Psoas muscle (tissue), 8 donors: ENCODE data around the gene MOB3B. TPM values are rescaled to one million over a fixed set of nuclear protein-coding genes. Genes with fewer than 3 reads are reported as not detected.

Source experiments
- ATAC-seq, 4 donors: fragments of 200-7000 bp; cut with Tn5 transposase; one replicate each; pipeline ENCODE4 v1.9.1; 2020; ENCODE audit warnings: moderate library complexity in 3 of 4, mild to moderate bottlenecking in 2 of 4
- DNase-seq, 2 donors: peaks; one replicate each; pipeline ENCODE4 v3.0.0-alpha.2; 2020
- H3K27ac ChIP-seq: fragments of 200-600 bp; one replicate; pipeline ENCODE4 v1.8.0; 2022
- H3K27me3 ChIP-seq, 3 donors: fragments of 200-600 bp in 1 of 3; one replicate each; pipeline versions ENCODE4 v1.6.1 to v1.8.0; 2013 to 2022; ENCODE audit warnings: low read length in 2 of 3, mild to moderate bottlenecking in 2 of 3, moderate library complexity in 1 of 3; ENCODE audit not compliant: insufficient read depth in 3 of 3
- H3K36me3 ChIP-seq, 2 donors: fragments of 200-600 bp in 1 of 2; one replicate each; pipeline versions ENCODE4 v1.6.1 to v1.8.0; 2013 to 2022; ENCODE audit warnings: low read depth in 1 of 2, mild to moderate bottlenecking in 1 of 2, moderate library complexity in 1 of 2; ENCODE audit not compliant: insufficient read depth in 1 of 2
- H3K4me1 ChIP-seq: fragments of 200-600 bp; one replicate; pipeline ENCODE4 v1.8.0; 2022
- H3K4me3 ChIP-seq: fragments of 200-600 bp; one replicate; pipeline ENCODE4 v1.8.0; 2022; ENCODE audit warnings: mild to moderate bottlenecking
- H3K9me3 ChIP-seq: fragments of 200-600 bp; one replicate; pipeline ENCODE4 v1.8.0; 2022
- WGBS, 3 donors: extraction: QIAGEN DNeasy Blood & Tissue Kit; methylation state at CpG; one replicate each; pipeline versions ENCODE4 v1.1.6 to v1.1.7; 2013; 5-methylcytosine and 5-hydroxymethylcytosine counted together
- intact Hi-C, 2 donors: fragments of 100-400 bp; cut with DNase I; formaldehyde crosslinking; loops; one replicate each; pipeline versions ENCODE4 v1.11.0 to v1.14.2; 2022
- polyA plus RNA-seq, 3 donors: library from polyadenylated mRNA; stranded (reverse); fragments of 200-250 nt; gene quantifications; one replicate each; pipeline ENCODE4 v1.2.3, GENCODE V29; 2013
- total RNA-seq, 4 donors: library from RNA; stranded (reverse); fragmentation: NEBNext Ultra II Directional in 2 of 4; extraction: Animal tissue kit (Norgen Biotek cat#: 25700) in 2 of 4; gene quantifications; one replicate each; pipeline versions ENCODE4 v1.2.1 to v1.2.4, GENCODE V29; 2021 to 2023
- TF ChIP-seq, protein P1 (sequence below): fragments of 200-600 bp; IDR thresholded peaks from one replicate; pipeline ENCODE4 v1.8.0; 2022; ENCODE audit warnings: antibody characterized with exemption
- donor health status: healthy with polysubstance abuse.
- donor health status: DM: no; HTN: no; CAD: no; lungs with moderate emphysema.
- donor health status: Bipolar disorder and iron deficiency.
- donor health status: healthy.
- donor health status: DM: yes; HTN: yes; CAD: no.
- donor health status: DM: no; HTN: no; CAD: no.
- donor health status: DM: no; HTN: no; CAD: no.
- donor health status: DM: yes; HTN: yes; CAD: no.

MOB3B gene
- total and polyA plus RNA-seq, 7 donors = 0.57 to 4.5 (median 1.8) TPM

DNA sequence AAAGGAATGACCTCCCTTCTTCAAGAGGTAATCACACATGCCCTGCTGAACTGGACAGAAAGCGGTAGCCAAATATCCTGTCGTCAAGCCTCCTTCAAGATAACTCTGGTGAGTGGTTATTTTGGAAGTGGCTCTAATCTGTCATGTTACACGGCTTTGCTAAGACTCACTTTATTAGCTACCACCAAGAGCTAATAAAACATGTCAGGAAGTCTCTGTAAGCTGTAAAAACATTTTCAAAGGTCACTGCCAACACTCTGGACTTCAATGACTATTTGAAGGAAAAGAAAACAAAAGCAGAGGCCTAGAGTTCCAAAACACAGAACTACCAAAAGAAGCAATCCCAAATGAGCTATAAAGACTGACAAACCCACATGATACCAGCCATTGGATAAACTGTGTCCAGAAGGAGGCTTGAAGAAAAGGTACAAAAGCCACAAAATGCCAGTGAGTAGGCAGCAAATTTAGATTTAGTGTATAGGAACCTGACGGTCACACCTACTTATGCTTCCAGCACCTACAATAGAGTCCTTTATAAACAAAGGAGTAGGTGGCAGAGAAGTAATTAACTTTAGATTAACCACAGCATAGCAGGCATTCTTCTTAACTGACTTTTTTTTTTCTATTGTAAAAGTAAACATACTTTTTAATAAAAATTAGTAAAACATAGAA, 135.3 kb downstream of the MOB3B start:
- H3K4me1 ChIP-seq = no peaks in the 10 kb centered on the region
- DNase-seq (no peak), ATAC-seq (no peak)
- H3K27me3 ChIP-seq = no peaks in the 10 kb centered on the region
- intact Hi-C loops = loop anchor here in 1 of 2 donors (10.0 kb wide), 1 partner anchor 59 kb away; no protein-coding TSS in a partner anchor
- H3K4me3 ChIP-seq = no peak overlapping the region
- H3K9me3 ChIP-seq = no peaks in the 10 kb centered on the region
- no peak overlapping the region for H3K27ac ChIP-seq
- TF ChIP-seq, protein P1, sequence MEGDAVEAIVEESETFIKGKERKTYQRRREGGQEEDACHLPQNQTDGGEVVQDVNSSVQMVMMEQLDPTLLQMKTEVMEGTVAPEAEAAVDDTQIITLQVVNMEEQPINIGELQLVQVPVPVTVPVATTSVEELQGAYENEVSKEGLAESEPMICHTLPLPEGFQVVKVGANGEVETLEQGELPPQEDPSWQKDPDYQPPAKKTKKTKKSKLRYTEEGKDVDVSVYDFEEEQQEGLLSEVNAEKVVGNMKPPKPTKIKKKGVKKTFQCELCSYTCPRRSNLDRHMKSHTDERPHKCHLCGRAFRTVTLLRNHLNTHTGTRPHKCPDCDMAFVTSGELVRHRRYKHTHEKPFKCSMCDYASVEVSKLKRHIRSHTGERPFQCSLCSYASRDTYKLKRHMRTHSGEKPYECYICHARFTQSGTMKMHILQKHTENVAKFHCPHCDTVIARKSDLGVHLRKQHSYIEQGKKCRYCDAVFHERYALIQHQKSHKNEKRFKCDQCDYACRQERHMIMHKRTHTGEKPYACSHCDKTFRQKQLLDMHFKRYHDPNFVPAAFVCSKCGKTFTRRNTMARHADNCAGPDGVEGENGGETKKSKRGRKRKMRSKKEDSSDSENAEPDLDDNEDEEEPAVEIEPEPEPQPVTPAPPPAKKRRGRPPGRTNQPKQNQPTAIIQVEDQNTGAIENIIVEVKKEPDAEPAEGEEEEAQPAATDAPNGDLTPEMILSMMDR = no peak
- 43 to 48% (median 47%) methylated on average over 4 of the region's 4 CpGs for WGBS, 3 donors
- H3K36me3 ChIP-seq = no peaks in the 10 kb centered on the region

DNA sequence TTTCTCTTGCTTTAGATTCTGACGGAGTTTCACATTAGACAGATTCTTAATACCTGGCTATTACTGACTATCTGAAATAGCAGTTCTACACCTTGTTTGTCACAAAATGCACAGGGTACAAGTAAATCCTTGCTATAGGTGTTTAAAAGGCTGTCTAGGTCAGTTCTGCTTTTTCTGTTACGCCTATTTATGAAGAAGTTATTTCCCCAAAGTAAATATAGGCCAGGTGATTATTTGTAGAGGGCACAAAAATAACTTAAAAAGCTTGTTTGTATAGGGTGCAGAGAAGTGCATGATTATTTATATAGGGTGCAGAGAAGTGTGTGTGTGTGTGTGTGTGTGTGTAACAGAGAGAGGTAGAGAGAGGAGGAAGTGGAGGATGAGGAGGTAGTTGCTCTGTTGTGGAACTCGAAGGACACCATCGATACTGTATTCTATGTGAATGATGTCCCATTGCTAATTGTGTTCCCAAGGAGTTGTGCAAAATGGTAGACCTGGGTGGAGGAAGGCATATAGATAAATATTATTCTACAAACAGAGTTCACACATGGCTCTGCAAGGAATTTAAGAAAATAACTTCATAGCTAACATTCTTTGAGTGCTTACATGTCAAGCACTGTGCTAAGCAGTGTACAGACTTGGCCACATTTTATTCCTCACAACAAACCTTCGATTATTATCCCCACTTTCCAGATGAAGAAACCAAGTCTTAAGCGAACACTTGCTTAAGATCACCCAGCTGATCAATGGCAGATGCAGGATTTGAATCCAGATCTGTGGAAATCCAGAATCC, 136.4 kb downstream of the MOB3B start:
- TF ChIP-seq, protein P1 = no peak
- 88 to 93% (median 89%) methylated on average over 6 of the region's 6 CpGs for WGBS, 3 donors
- DNase-seq (no peak), ATAC-seq (no peak)
- Histone ChIP-seq H3K36me3 (no peaks in the 10 kb centered on the region), H3K27ac (no peak overlapping the region), H3K27me3 (no peaks in the 10 kb centered on the region), H3K4me3 (no peak overlapping the region), H3K4me1 (no peaks in the 10 kb centered on the region), H3K9me3 (no peaks in the 10 kb centered on the region)
- intact Hi-C loops = loop anchor here in 1 of 2 donors (10.0 kb wide), 1 partner anchor 58 kb away; no protein-coding TSS in a partner anchor

DNA sequence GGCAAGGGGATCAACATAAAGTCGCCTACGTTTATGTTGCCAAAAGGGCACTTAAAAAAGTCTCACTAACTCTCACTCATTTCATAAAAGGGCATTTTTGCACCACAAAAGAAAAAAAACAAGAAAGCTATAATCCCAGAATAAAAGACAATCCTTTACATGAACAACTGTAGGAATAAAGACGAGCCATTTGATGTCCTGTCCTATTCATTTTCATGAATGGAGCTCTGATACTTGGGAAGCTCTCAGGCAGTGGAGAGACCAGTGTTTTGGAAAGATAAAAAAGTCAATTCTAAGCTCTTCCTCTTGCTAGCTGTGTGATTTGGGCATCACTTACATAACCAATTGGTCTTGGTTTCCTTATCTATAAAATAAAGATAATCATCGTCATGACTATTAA, 137.2 kb downstream of the MOB3B start:
- intact Hi-C loops = loop anchor here in 1 of 2 donors (10.0 kb wide), 1 partner anchor 58 kb away; no protein-coding TSS in a partner anchor
- Histone ChIP-seq H3K36me3 (no peaks in the 10 kb centered on the region), H3K27me3 (no peaks in the 10 kb centered on the region), H3K27ac (no peak overlapping the region), H3K4me3 (no peak overlapping the region), H3K9me3 (no peaks in the 10 kb centered on the region), H3K4me1 (no peaks in the 10 kb centered on the region)
- 94 to 98% (median 95%) methylated on average over 4 of the region's 4 CpGs for WGBS, 3 donors
- ATAC-seq (no peak), DNase-seq (no peak)
- TF ChIP-seq, protein P1 = no peak

DNA sequence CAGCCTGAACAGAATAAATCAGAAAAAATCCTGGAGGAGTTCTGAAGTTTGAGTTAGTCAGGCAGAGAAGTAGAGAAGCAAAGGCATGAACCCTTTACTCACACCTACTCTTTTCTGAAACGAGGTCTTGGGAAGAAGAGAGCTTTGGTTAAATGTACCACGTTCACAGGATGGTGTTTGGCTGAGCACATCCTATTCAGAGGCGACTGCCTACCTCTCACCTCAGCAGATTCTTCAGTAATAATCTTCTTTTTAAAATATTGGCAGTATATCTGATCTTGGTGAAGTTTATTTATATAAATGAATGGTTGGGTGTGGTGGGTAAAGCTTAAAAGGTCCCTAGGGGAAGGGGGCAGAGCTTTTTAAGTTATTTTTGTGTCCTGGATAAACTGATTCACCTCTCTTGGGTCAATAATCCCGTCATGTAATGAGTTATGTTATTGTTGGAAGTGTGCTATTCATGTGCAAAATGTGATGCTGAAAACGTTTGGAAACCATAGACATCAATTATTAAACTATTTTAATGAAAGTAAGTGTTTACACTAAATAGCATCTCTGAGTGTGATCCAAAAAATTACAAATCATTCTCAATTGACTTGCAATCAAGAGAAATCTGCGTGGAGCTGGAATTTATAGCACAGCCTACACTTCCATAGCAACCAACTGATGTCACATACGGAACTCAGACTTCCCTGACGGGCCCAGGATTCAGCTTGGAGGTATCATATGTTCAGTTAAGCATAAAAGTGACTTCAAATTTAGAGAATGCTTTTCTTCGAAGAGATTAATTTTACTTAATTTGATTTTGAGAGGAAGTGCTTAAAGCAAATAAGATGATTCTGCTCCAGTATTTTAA, 138.3 kb downstream of the MOB3B start:
- 77 to 83% (median 79%) methylated on average over 9 of the region's 9 CpGs for WGBS, 3 donors
- Histone ChIP-seq H3K9me3 (no peaks in the 10 kb centered on the region), H3K4me3 (no peak overlapping the region), H3K27me3 (no peaks in the 10 kb centered on the region), H3K4me1 (no peaks in the 10 kb centered on the region), H3K36me3 (no peaks in the 10 kb centered on the region), H3K27ac (no peak overlapping the region)
- DNase-seq (no peak), ATAC-seq (no peak)
- intact Hi-C loops = loop anchor here in 1 of 2 donors (10.0 kb wide), 1 partner anchor 56 kb away; no protein-coding TSS in a partner anchor
- TF ChIP-seq, protein P1 = no peak
